A549 treated with GW870086 at 1 μM for 4 hours (cell line): ENCODE data around the gene CCND2. TPM values are rescaled to one million over a fixed set of nuclear protein-coding genes. Genes with fewer than 3 reads are reported as not detected.

ENCODE experiments used
- total RNA-seq: library from RNA; stranded (reverse); fragments of 200-300 nt; extraction: Qiagen RNA extraction; gene quantifications from 5 replicates; pipeline ENCODE4 v1.2.3, GENCODE V29; 2022; ENCODE audit warnings: low read depth

CCND2 gene
- total RNA-seq = not detected in 5 replicates

DNA sequence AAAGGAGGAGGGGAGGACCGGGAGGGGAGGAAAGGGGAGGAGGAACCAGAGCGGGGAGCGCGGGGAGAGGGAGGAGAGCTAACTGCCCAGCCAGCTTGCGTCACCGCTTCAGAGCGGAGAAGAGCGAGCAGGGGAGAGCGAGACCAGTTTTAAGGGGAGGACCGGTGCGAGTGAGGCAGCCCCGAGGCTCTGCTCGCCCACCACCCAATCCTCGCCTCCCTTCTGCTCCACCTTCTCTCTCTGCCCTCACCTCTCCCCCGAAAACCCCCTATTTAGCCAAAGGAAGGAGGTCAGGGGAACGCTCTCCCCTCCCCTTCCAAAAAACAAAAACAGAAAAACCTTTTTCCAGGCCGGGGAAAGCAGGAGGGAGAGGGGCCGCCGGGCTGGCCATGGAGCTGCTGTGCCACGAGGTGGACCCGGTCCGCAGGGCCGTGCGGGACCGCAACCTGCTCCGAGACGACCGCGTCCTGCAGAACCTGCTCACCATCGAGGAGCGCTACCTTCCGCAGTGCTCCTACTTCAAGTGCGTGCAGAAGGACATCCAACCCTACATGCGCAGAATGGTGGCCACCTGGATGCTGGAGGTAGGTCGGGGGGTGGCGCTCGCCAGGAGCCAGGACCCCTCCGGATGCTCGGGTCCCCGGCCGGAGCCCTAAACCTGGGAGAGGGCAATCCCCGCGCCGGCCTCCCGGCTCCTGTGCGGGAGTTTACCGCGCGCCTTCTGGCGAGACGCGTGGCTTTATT is at the start of gene CCND2:
Gene CCND2, plus strand, starts transcription at position 111 of the 744 bp plus-strand sequence. Its CDS starts 279 bp downstream, at position 390.

GRCh38 chr12:4320853-4321701 is 47.5 kb downstream of the CCND2 start, which contains the start of gene TIGAR:
TIGAR (plus strand) TSS chr12:4321213; CDS start chr12:4321272, 59 bp downstream.

Other genes with a start within 250 kb of the CCND2 start
- gene TIGAR, start 47.5 kb downstream of the CCND2 start, total RNA-seq = 31.2 to 44.0 TPM (median 43.4 TPM) in 5 replicates
- gene FGF23, start 106.0 kb downstream of the CCND2 start, total RNA-seq = not detected in 5 replicates
- not detected in 5 replicates for gene FGF6, start 172.1 kb downstream of the CCND2 start, total RNA-seq